ENCODE results near the gene FNDC10.

DNA sequence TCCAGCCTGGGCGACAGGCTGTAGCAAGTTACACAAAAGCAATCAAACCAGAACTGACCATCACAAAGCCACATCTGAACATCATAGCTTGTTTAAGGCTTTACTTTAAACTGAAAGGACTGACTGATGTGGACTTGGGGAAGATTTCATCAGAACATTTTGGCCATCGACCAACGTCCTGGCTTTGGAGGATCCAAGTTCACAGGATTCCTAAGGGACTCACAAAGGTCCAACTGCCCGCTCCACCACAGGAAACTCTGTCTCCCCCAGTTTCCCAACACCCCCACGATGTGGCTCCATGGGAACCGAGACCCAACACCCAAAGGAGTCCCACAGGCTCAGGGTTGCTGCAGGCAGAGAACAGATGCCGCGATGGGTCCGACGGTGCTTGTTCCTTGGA lies 34.6 kb downstream of the FNDC10 start:
- TF ChIP-seq POLR2A (IDR thresholded peaks at IDR 0.05) (no peak), EP300 (IDR thresholded peaks at IDR 0.05) (no peak)
- TF ChIP-seq, protein P1, sequence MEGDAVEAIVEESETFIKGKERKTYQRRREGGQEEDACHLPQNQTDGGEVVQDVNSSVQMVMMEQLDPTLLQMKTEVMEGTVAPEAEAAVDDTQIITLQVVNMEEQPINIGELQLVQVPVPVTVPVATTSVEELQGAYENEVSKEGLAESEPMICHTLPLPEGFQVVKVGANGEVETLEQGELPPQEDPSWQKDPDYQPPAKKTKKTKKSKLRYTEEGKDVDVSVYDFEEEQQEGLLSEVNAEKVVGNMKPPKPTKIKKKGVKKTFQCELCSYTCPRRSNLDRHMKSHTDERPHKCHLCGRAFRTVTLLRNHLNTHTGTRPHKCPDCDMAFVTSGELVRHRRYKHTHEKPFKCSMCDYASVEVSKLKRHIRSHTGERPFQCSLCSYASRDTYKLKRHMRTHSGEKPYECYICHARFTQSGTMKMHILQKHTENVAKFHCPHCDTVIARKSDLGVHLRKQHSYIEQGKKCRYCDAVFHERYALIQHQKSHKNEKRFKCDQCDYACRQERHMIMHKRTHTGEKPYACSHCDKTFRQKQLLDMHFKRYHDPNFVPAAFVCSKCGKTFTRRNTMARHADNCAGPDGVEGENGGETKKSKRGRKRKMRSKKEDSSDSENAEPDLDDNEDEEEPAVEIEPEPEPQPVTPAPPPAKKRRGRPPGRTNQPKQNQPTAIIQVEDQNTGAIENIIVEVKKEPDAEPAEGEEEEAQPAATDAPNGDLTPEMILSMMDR (IDR thresholded peaks at IDR 0.05), result no peak
